GM23338 (cell line): Measurements from ENCODE around the gene SERPINI1. TPM values are rescaled to one million over a fixed set of nuclear protein-coding genes. Genes with fewer than 3 reads are reported as not detected.
A peak's percentile ranks its signal among the peaks of the same experiment; 100 is the strongest.

Source experiments
- ATAC-seq: fragments of 200-7000 bp; cut with Tn5 transposase; 3 replicates; pipeline ENCODE4 v1.9.1; 2020
- DNase-seq: peaks from one replicate; pipeline ENCODE4 v3.0.0-alpha.2; 2015; ENCODE audit warnings: low spot score
- H2AFZ ChIP-seq: fragments of 200-600 bp; sonication (generic); 2 replicates; pipeline ENCODE4 v1.8.0; 2016; ENCODE audit warnings: antibody characterized with exemption, mild to moderate bottlenecking, moderate library complexity
- H3F3A ChIP-seq: fragments of 200-600 bp; sonication (generic); replicated peaks from 2 replicates; pipeline ENCODE4 v1.8.0; 2017; ENCODE audit warnings: antibody characterized with exemption, mixed run types, low read depth
- H3K27ac ChIP-seq: fragments of 200-600 bp; sonication (generic); 2 replicates; pipeline ENCODE4 v1.6.1; 2016; ENCODE audit warnings: low read depth
- H3K27me3 ChIP-seq: fragments of 200-600 bp; sonication (generic); 2 replicates; pipeline ENCODE4 v1.8.0; 2016; ENCODE audit warnings: mild to moderate bottlenecking, mixed run types, moderate library complexity; ENCODE audit not compliant: insufficient read depth
- H3K36me3 ChIP-seq: fragments of 200-600 bp; sonication (generic); 2 replicates; pipeline ENCODE4 v1.8.0; 2016; ENCODE audit warnings: mild to moderate bottlenecking; ENCODE audit not compliant: insufficient read depth
- H3K4me1 ChIP-seq: fragments of 200-600 bp; sonication (generic); 2 replicates; pipeline ENCODE4 v1.8.0; 2016; ENCODE audit warnings: mild to moderate bottlenecking, moderate library complexity; ENCODE audit not compliant: insufficient read depth
- H3K4me2 ChIP-seq: fragments of 200-600 bp; sonication (generic); 2 replicates; pipeline ENCODE4 v1.7.1; 2017; ENCODE audit warnings: mixed run types
- H3K4me3 ChIP-seq: fragments of 200-600 bp; sonication (generic); 2 replicates; pipeline ENCODE4 v1.6.1; 2016; ENCODE audit warnings: mixed run types
- H3K79me2 ChIP-seq: fragments of 200-600 bp; sonication (generic); replicated peaks from 2 replicates; pipeline ENCODE4 v1.8.0; 2017; ENCODE audit warnings: mild to moderate bottlenecking; ENCODE audit not compliant: insufficient read depth
- H3K9me2 ChIP-seq: fragments of 200-600 bp; sonication (generic); 2 replicates; pipeline ENCODE4 v1.8.0; 2017; ENCODE audit not compliant: insufficient read depth
- H4K20me1 ChIP-seq: fragments of 200-600 bp; sonication (generic); replicated peaks from 2 replicates; pipeline ENCODE4 v1.8.0; 2017; ENCODE audit warnings: mild to moderate bottlenecking; ENCODE audit not compliant: insufficient read depth
- H3K27ac Mint-ChIP-seq: 2 replicates; pipeline ENCODE4 v1.8.0; 2020; ENCODE audit warnings: inconsistent platforms, mild to moderate bottlenecking, moderate library complexity, mixed read lengths
- H3K27me3 Mint-ChIP-seq: 3 replicates; pipeline ENCODE4 v1.8.0; 2022; ENCODE audit warnings: low read depth, mild to moderate bottlenecking, moderate library complexity, mixed read lengths, inconsistent platforms; ENCODE audit not compliant: insufficient read depth, poor library complexity
- H3K36me3 Mint-ChIP-seq: 3 replicates; pipeline ENCODE4 v1.8.0; 2021; ENCODE audit warnings: low read depth, mild to moderate bottlenecking, inconsistent platforms, moderate library complexity, mixed read lengths
- H3K4me1 Mint-ChIP-seq: 3 replicates; pipeline ENCODE4 v1.8.0; 2020; ENCODE audit warnings: mild to moderate bottlenecking, inconsistent platforms, mixed read lengths
- H3K4me3 Mint-ChIP-seq: 3 replicates; pipeline ENCODE4 v1.8.0; 2021; ENCODE audit warnings: moderate library complexity, mild to moderate bottlenecking, inconsistent platforms, mixed read lengths
- H3K9me3 Mint-ChIP-seq: 3 replicates; pipeline ENCODE4 v1.8.0; 2020; ENCODE audit warnings: moderate library complexity, mild to moderate bottlenecking, inconsistent platforms, mixed read lengths
- CREB1 ChIP-seq: fragments of 250-450 bp; sonication (Bioruptor Pico); IDR thresholded peaks from 2 replicates; pipeline ENCODE4 v1.5.0; 2020; ENCODE audit warnings: low read depth, mild to moderate bottlenecking, moderate library complexity
- EZH2 ChIP-seq: fragments of 200-600 bp; sonication (generic); IDR thresholded peaks from one replicate; pipeline ENCODE4 v1.8.0; 2017; ENCODE audit warnings: antibody characterized with exemption, mild to moderate bottlenecking, low read depth; ENCODE audit not compliant: unreplicated experiment
- EZH2phosphoT487 ChIP-seq: fragments of 200-600 bp; sonication (generic); IDR thresholded peaks from one replicate; pipeline ENCODE4 v1.8.1; 2018; ENCODE audit warnings: antibody characterized with exemption; ENCODE audit not compliant: unreplicated experiment
- JUNB ChIP-seq: IDR thresholded peaks from one replicate; pipeline ENCODE4 v1.6.1; 2016; ENCODE audit warnings: antibody characterized with exemption; ENCODE audit not compliant: unreplicated experiment
- NANOG ChIP-seq: IDR thresholded peaks from 2 replicates; pipeline ENCODE4 v1.6.1; 2016; ENCODE audit warnings: antibody characterized with exemption, borderline replicate concordance
- POLR2AphosphoS5 ChIP-seq: IDR thresholded peaks from 2 replicates; pipeline ENCODE4 v1.6.1; 2016; ENCODE audit warnings: antibody characterized with exemption, low read depth
- STAT1 ChIP-seq: IDR thresholded peaks from one replicate; pipeline ENCODE4 v1.6.1; 2016; ENCODE audit warnings: antibody characterized with exemption; ENCODE audit not compliant: unreplicated experiment
- ZNF114 ChIP-seq: fragments of 250-450 bp; sonication (Bioruptor Pico); IDR thresholded peaks from 2 replicates; pipeline ENCODE4 v1.5.0; 2020; ENCODE audit warnings: mild to moderate bottlenecking, moderate library complexity
- ZNF331 ChIP-seq: fragments of 250-450 bp; sonication (Bioruptor Pico); IDR thresholded peaks from 2 replicates; pipeline ENCODE4 v1.5.0; 2020; ENCODE audit warnings: low read depth, mild to moderate bottlenecking, moderate library complexity
- ZNF462 ChIP-seq: fragments of 250-450 bp; sonication (Bioruptor Pico); IDR thresholded peaks from 2 replicates; pipeline ENCODE4 v1.5.0; 2020; ENCODE audit warnings: mild to moderate bottlenecking, moderate library complexity
- polyA plus RNA-seq: library from polyadenylated mRNA; unstranded; fragments of >200 nt; fragmentation: Nextera tagmentation; extraction: Ambion mirVana; gene quantifications from 2 replicates; pipeline ENCODE4 v1.2.1, GENCODE V29; 2016
- total RNA-seq: library from RNA; depleted of rRNA; stranded (reverse); fragments of >200 nt; shearing (Covaris generic); gene quantifications from 2 replicates; pipeline ENCODE4 v1.2.3, GENCODE V29; 2014
- TF ChIP-seq, protein P1 (sequence below), 2 experiments: fragments of 200-600 bp in 1 of 2; sonication (generic) in 1 of 2; conservative IDR thresholded peaks; 2 replicates each; pipeline versions ENCODE4 v1.5.1 to v1.6.1; 2016 to 2017; ENCODE audit warnings: antibody characterized with exemption in 2 of 2, low read depth in 2 of 2, mild to moderate bottlenecking in 2 of 2, moderate library complexity in 1 of 2
- TF ChIP-seq, protein P2 (sequence below): IDR thresholded peaks from one replicate; pipeline ENCODE4 v1.6.1; 2018; ENCODE audit warnings: antibody characterized with exemption; ENCODE audit not compliant: unreplicated experiment
- TF ChIP-seq, protein P3 (sequence below): IDR thresholded peaks from 2 replicates; pipeline ENCODE4 v1.6.1; 2016; ENCODE audit warnings: antibody characterized with exemption

SERPINI1 gene
- total and polyA plus RNA-seq, 2 experiments from 2014 or later = 9.2 to 26.6 TPM

DNA sequence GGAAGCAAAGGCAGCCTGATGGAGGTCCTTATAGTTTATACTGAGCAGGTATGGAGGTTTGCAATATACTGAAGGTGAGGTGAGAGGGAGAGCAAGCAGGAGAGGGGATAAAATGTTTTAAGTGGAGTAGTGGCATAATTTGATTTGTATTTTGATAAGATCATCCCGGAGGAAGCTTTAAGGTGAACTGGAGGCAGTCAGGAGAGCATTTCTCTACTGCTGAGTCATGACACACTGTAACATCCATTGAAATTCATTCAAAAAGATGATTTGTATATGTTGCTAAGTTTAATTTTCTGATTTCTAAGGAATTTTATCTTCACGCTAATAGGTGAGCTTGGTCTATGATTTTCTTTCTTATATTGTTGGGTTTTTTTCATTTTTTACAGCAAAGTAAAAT is 81.4 kb downstream of the SERPINI1 start:
- ATAC-seq (no peak), DNase-seq (no peak)
- Histone ChIP-seq H3K4me3 (no peak overlapping the region), H3K27ac (no peak overlapping the region), H3K4me1 (no peaks in the 10 kb centered on the region), H3K27me3 (no peaks in the 10 kb centered on the region), H3K9me2 (no peaks in the 10 kb centered on the region), H2AFZ (no peak overlapping the region), H3K4me2 (no peak overlapping the region), H3K79me2 (no peaks in the 10 kb centered on the region), H3K36me3 (no peaks in the 10 kb centered on the region), H3F3A (no peaks in the 10 kb centered on the region), H4K20me1 (no peaks in the 10 kb centered on the region)
- H3K4me3 Mint-ChIP-seq = no peak overlapping the region
- H3K4me1 Mint-ChIP-seq = no peaks in the 10 kb centered on the region
- TF ChIP-seq JUNB = no peak
- TF ChIP-seq STAT1 = no peak
- no peak for TF ChIP-seq ZNF462 (CRISPR knock-in tag)
- TF ChIP-seq, protein P1, sequence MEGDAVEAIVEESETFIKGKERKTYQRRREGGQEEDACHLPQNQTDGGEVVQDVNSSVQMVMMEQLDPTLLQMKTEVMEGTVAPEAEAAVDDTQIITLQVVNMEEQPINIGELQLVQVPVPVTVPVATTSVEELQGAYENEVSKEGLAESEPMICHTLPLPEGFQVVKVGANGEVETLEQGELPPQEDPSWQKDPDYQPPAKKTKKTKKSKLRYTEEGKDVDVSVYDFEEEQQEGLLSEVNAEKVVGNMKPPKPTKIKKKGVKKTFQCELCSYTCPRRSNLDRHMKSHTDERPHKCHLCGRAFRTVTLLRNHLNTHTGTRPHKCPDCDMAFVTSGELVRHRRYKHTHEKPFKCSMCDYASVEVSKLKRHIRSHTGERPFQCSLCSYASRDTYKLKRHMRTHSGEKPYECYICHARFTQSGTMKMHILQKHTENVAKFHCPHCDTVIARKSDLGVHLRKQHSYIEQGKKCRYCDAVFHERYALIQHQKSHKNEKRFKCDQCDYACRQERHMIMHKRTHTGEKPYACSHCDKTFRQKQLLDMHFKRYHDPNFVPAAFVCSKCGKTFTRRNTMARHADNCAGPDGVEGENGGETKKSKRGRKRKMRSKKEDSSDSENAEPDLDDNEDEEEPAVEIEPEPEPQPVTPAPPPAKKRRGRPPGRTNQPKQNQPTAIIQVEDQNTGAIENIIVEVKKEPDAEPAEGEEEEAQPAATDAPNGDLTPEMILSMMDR (conservative IDR thresholded peaks at IDR 0.05; ENCODE audit: low read depth in 2 of 2) = no peak
- TF ChIP-seq POLR2AphosphoS5 = no peak
- TF ChIP-seq NANOG = no peak
- no peak for TF ChIP-seq EZH2phosphoT487
- TF ChIP-seq CREB1 (CRISPR knock-in tag) = no peak
- TF ChIP-seq, protein P2, sequence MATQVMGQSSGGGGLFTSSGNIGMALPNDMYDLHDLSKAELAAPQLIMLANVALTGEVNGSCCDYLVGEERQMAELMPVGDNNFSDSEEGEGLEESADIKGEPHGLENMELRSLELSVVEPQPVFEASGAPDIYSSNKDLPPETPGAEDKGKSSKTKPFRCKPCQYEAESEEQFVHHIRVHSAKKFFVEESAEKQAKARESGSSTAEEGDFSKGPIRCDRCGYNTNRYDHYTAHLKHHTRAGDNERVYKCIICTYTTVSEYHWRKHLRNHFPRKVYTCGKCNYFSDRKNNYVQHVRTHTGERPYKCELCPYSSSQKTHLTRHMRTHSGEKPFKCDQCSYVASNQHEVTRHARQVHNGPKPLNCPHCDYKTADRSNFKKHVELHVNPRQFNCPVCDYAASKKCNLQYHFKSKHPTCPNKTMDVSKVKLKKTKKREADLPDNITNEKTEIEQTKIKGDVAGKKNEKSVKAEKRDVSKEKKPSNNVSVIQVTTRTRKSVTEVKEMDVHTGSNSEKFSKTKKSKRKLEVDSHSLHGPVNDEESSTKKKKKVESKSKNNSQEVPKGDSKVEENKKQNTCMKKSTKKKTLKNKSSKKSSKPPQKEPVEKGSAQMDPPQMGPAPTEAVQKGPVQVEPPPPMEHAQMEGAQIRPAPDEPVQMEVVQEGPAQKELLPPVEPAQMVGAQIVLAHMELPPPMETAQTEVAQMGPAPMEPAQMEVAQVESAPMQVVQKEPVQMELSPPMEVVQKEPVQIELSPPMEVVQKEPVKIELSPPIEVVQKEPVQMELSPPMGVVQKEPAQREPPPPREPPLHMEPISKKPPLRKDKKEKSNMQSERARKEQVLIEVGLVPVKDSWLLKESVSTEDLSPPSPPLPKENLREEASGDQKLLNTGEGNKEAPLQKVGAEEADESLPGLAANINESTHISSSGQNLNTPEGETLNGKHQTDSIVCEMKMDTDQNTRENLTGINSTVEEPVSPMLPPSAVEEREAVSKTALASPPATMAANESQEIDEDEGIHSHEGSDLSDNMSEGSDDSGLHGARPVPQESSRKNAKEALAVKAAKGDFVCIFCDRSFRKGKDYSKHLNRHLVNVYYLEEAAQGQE = no peak
- TF ChIP-seq, protein P3, sequence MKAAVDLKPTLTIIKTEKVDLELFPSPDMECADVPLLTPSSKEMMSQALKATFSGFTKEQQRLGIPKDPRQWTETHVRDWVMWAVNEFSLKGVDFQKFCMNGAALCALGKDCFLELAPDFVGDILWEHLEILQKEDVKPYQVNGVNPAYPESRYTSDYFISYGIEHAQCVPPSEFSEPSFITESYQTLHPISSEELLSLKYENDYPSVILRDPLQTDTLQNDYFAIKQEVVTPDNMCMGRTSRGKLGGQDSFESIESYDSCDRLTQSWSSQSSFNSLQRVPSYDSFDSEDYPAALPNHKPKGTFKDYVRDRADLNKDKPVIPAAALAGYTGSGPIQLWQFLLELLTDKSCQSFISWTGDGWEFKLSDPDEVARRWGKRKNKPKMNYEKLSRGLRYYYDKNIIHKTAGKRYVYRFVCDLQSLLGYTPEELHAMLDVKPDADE = no peak
- TF ChIP-seq ZNF331 (CRISPR knock-in tag) = no peak
- TF ChIP-seq EZH2 = no peak
- no peak for TF ChIP-seq ZNF114 (CRISPR knock-in tag)
- peaks cover 4% of the 10 kb centered on the region; the same call in 2 of the 3 replicates for H3K36me3 Mint-ChIP-seq
- peaks cover 5% of the 10 kb centered on the region for H3K27me3 Mint-ChIP-seq
- H3K9me3 Mint-ChIP-seq = peaks cover 4% of the 10 kb centered on the region; the same call in 1 of the 3 replicates
- peak overlapping the region; percentile 9; the same call in 1 of the 2 replicates for H3K27ac Mint-ChIP-seq
